OCI-LY7 (cell line): ENCODE data around the gene DIS3.

Experiments
- EZH2phosphoT487 ChIP-seq: fragments of 200-600 bp; sonication (generic); IDR thresholded peaks from 2 replicates; pipeline ENCODE4 v1.6.1; 2018; ENCODE audit warnings: low read depth, borderline replicate concordance, mild to moderate bottlenecking, mixed run types, antibody characterized with exemption, low read length, moderate library complexity, mixed read lengths
- TF ChIP-seq, protein P1 (sequence below): fragments of 200-600 bp; sonication (generic); conservative IDR thresholded peaks from 2 replicates; pipeline ENCODE4 v1.5.1; 2014; ENCODE audit warnings: mild to moderate bottlenecking, antibody characterized with exemption, low read length, moderate library complexity, mixed read lengths

DNA sequence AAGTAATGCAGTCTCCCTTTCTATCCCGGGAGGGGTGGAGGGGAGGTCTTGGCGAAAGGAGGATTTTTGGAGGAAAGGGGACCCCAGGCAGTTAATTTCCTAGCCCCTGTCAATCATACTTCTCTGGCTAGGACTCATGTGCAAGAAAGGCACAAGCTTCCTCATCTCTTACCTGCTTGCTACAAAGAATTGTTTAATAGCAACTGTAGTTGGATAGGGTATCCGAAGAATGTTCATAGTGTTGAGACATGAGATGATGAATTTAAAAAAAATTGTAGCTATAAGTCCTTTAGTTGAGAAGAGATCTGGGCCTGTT is 53.5 kb downstream of the DIS3 start:
- TF ChIP-seq, protein P1, sequence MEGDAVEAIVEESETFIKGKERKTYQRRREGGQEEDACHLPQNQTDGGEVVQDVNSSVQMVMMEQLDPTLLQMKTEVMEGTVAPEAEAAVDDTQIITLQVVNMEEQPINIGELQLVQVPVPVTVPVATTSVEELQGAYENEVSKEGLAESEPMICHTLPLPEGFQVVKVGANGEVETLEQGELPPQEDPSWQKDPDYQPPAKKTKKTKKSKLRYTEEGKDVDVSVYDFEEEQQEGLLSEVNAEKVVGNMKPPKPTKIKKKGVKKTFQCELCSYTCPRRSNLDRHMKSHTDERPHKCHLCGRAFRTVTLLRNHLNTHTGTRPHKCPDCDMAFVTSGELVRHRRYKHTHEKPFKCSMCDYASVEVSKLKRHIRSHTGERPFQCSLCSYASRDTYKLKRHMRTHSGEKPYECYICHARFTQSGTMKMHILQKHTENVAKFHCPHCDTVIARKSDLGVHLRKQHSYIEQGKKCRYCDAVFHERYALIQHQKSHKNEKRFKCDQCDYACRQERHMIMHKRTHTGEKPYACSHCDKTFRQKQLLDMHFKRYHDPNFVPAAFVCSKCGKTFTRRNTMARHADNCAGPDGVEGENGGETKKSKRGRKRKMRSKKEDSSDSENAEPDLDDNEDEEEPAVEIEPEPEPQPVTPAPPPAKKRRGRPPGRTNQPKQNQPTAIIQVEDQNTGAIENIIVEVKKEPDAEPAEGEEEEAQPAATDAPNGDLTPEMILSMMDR, result no peak
- TF ChIP-seq EZH2phosphoT487, result no peak
